Stimulated activated CD8-positive, alpha-beta memory T cell treated with anti-CD3 and anti-CD28 coated beads, Interleukin-15, amount 100 ng/mL, for 4 hours (primary cell): ENCODE results near the gene MRTFB.
"Not testable (repeated sequence)": the region's sequence is repeated elsewhere in the genome, so short reads cannot be mapped to it uniquely, and the experiment has no call there.

Experiments
- DNase-seq, 2 donors: peaks; one replicate each; pipeline ENCODE4 v3.0.0-alpha.2; 2020; ENCODE audit warnings: low read depth in 2 of 2

The MRTFB gene

GRCh38 chr16:14105760-14106375, 34.7 kb downstream of the MRTFB start:
- DNase-seq: no peak

DNA sequence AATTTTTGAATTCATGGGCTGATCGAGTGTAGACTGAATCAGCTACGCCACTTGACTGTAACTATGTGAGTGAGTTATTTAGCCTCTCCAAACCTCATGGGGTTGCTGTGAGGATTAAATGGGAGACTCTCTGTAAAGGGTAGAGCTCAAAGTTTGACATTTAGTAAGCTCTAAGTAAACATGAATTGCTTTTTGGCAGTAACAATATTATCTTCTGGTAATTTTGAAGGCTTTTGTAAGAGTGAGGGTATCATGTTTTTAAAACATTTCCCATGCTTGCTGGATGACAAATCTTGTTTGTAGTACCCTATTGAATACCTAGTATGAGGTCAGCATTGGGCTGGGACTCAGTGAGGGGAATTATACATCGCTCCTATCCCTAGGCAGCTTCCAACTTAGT, 35.3 kb downstream of the MRTFB start:
- DNase-seq: no peak

- no peak for DNase-seq
Measured at GRCh38 chr16:14106961-14107360, 35.8 kb downstream of the MRTFB start.

DNA sequence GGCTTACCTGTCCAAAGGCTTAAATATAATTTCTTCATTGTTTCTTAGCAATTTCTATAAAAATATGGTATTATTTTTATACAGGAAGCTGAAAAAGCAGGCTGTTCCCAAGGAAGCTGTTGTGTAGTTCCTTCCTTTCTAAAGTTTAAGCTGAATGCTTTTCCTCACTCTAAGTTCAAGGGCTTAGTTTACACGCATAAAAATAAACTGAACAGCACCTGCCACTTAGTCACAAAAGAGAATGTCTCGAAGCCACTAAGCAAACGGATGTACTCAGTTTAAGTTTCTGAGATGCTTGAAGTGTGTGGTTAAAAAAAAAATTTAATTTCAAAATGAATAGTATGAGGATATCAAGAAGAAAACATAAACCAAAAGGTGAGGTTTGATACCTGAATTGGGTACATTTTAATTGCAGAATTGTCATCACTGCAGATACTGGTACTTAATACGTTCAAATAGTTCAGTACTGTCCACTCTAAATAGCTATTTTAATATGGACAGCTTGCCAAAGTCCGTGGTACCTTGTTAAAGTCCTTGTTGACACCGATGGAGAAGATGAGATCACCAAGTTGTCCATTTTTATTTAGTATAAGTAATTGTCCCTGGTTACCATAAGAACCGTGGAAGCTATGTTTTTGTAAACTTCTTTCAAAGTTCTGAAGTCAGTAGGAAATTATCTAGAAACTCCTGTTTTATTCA, 38.1 kb downstream of the MRTFB start:
- DNase-seq: no peak

GRCh38 chr16:14109782-14110727, 38.9 kb downstream of the MRTFB start:
- no peak for DNase-seq

DNA sequence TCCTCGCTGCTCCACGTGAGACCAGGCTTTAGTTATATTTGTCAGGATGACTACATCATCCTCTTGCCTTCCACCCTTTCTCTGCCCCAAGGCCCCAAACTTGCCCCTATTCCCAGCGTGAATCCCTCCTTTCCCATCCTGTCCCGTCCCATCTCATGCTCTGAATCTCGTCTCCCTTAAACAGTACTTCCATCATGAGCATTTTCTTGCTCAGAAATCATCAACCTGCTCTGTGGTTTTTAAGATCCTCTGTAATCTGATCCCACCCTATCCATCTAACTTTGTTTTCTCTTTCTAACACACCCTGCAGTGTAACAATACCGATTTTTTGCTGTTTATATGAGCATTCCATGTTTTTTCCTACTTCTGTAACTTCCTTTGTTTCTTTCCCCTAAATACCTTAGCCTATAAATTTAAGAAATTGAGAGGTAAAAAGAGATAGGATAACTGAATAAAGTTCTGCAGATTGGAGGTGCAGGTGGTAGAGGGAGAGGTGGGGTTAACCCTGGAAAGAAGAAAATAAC, 39.7 kb downstream of the MRTFB start:
- DNase-seq: no peak

GRCh38 chr16:14111713-14112538, 40.8 kb downstream of the MRTFB start:
- no peak for DNase-seq

- no peak for DNase-seq
Measured at GRCh38 chr16:14112539-14112856, 41.4 kb downstream of the MRTFB start.

DNA sequence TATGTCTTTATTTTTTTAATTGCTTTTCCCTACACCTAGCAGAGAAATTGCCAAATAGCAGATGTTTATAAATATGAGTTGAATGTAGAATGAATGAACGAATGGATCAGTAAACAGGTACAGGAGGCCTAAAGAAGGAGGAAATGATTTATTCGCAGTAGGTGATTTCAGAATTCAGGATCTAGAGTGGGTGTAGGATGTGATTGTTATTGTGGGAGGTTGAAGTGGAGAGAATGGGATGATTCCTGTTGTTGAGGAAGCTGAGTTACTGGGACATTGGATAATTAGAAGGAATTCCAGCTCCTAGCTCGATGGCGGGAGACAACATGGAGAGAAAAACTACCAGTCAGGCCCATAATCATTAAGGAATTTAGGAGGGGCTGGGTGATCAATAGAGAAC, 42.2 kb downstream of the MRTFB start:
- DNase-seq: no peak

DNA sequence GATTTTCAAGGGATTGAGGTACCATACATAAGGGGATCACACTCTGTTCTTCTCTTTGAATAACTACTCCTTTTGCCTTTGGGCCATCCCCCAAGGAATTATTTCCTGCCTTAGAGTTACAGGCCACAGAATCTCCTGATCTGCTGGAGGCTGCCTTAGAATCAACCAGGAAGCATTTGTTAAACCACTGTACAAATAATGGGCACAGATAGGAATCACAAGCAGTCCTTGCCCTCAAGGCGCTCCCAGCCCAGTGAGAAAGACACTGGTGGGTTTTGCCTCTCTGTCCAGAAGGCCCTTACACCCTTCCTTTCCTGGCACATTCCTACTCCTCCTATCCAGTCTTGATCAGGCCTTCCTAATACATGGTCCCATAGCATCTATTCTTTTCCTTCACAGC, 45.9 kb downstream of the MRTFB start:
- DNase-seq: no peak

GRCh38 chr16:14119799-14120198, 48.7 kb downstream of the MRTFB start:
- no peak for DNase-seq

GRCh38 chr16:14120335-14120734, 49.2 kb downstream of the MRTFB start:
- DNase-seq: no peak

GRCh38 chr16:14121142-14121541, 50.0 kb downstream of the MRTFB start:
- DNase-seq: no peak

DNA sequence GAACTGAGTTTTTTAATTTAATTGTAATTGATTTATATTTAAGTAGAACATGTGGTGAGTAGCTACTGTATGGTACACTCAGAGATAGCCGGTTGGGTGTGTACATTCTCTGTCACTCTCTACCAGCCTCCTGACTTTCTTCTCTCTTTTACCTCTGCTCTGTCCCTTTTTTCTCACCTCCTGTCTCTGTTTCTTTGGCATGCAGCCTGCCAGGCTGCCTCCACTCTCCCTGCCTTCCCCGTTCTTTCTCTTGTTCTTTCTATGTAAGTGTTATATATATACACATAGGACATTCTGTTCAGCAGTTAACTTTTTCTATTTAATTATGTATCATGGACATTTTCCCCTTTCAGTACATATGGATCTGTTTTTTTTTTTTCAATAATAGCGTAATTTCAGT, 50.8 kb downstream of the MRTFB start:
- no peak for DNase-seq

DNA sequence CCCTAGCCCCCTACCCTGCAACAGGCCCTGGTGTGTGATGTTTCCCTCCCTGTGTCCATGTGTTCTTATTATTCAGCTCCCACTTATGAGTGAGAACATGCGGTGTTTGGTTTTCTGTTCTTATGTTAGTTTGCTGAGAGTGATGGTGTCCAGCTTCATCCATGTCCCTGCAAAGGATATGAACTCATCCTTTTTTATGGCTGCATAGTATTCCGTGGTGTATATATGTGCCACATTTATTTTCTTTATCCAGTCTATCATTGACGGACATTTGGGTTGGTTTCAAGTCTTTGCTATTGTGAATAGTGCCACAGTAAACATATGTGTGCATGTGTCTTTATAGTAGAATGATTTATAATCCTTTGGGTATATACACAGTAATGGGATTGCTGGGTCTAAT, 51.3 kb downstream of the MRTFB start:
- not testable (repeated sequence) for DNase-seq

DNA sequence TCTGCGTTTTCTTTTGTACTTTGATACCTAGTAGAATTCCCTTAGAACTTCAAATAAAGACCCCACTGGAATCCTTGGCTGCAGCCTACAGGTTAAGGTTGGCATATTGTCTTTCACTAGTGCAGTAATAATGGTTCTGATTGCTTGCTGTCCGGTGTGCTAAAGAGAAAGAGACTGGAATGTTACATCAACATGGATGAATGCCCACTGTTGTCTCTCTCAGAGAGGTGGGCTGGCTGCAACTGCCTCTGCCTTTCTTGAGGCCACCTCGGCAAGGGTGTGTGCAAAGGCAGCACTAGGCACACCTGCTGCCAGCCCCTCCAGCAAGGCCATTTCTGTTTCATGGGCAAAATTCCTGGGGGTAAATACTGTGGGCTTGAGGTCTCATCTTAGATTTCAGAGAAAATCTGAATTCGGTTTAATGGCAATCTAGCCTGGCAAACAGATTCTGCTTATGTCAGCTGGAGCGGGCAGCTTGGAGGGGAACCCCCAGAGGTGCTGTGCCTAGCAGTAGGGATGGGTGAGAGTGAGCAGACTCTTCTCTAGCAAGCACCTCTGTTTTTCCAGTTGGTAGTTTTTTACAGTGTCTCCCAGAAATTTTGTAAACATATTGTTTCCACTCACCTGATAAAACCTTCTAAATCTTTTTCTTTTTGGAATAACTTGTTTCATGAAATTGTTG, 54.0 kb downstream of the MRTFB start:
- no peak for DNase-seq

GRCh38 chr16:14125708-14126107, 54.6 kb downstream of the MRTFB start:
- no peak for DNase-seq

GRCh38 chr16:14128097-14128496, 57.0 kb downstream of the MRTFB start:
- no peak for DNase-seq

DNA sequence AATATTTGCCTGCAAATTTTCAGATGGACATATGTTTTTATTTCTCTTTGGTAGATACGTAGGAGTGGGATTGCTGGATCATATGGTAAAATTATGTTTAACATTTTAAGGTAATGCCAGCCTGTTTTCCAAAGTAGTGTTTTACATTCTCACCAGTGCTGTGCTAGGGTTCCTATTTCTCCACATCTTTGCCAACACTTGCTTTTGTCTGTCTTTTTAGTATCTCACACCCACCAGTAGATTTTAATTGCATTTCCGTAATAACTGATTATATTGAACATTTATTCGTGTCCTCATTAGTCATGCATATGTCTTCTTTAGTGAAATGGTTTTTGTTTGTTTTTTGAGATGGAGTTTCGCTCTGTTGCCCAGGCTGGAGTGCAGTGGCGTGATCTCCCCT, 58.4 kb downstream of the MRTFB start:
- DNase-seq: no peak

DNA sequence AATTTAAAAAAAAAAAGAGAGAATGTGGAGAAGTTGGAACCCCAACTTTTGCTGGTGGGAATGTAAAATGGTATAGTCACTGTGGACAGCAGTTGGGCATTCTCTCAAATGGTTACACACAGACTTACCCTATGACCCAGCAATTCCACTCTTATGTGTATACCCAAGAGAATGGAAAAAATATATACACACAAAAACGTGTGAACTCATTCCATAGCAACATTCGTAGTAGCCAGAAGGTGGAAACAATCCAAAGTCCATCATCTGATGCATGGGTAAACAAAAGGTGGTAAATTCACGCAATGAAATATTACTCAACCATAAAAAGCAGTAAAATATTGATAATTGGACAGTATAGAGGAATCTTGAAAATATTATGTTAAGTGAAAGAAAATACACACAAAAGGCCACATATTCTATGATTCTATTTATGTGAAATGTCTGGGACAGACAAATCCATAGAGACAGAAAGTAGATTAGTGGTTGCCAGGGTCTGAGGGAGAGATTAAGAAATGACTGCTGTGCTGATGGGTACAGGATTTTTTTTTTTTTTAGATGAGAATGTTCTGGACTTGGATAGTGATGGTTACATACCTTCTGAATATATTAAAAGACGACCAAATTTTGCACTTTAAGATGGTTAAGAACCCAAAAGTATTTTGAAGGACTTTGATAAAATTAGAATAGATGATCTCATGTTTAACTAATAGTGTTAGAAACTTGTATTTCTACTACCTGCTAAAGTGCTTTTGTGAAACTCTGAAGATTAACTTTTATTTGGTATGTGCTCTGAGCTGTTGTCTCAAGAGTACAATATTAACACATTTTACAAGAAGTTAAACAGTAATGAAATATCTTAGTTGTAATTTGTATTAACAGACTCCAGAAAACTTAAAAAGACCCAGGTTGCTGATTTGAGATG, 60.9 kb downstream of the MRTFB start:
- no peak for DNase-seq
